HT-29 (cell line): ENCODE measurements around the gene RFC1. TPM values are rescaled to one million over a fixed set of nuclear protein-coding genes. Genes with fewer than 3 reads are reported as not detected.

Experiments
- DNase-seq: peaks from one replicate; pipeline ENCODE4 v3.0.0-alpha.2; 2015; ENCODE audit warnings: low spot score
- small RNA-seq: library from RNA; depleted of rRNA; stranded (forward); fragments of <200 nt; gene quantifications from one replicate; pipeline ENCODE3, GENCODE V24; 2014
- total RNA-seq: library from RNA; depleted of rRNA; stranded (reverse); fragments of >200 nt; shearing (Covaris generic); gene quantifications from 2 replicates; pipeline ENCODE4 v1.2.3, GENCODE V29; 2014; rRNA removed

The RFC1 gene
- total RNA-seq, 1 experiment from 2014 or later = 26.6 TPM

- no peak for DNase-seq
Measured at GRCh38 chr4:39243462-39243861, 122.7 kb downstream of the RFC1 start.

Small RNA genes lying within 50 kb of the gene (small RNA-seq; reads per million reads assigned to genes)
- not detected for gene MIR5591
- not detected for gene RNU6-32P
- gene RNU6-887P = not detected

Other genes starting within 250 kb of the RFC1 start
- 5.8 and 9.6 TPM in 2 replicates for gene WDR19, start 183.8 kb downstream of the RFC1 start, total RNA-seq
- 0.23 and 0.26 TPM in 2 replicates for gene KLB, start 40.6 kb upstream of the RFC1 start, total RNA-seq
- gene RPL9, start 92.6 kb upstream of the RFC1 start, total RNA-seq = 1,285 and 1,602 TPM in 2 replicates
- 4.9 and 5.5 TPM in 2 replicates for gene LIAS, start 92.7 kb upstream of the RFC1 start, total RNA-seq
- gene UGDH, start 161.1 kb upstream of the RFC1 start, total RNA-seq = 82.3 and 95.2 TPM in 2 replicates